ENCODE results near the gene SCPEP1.

DNA sequence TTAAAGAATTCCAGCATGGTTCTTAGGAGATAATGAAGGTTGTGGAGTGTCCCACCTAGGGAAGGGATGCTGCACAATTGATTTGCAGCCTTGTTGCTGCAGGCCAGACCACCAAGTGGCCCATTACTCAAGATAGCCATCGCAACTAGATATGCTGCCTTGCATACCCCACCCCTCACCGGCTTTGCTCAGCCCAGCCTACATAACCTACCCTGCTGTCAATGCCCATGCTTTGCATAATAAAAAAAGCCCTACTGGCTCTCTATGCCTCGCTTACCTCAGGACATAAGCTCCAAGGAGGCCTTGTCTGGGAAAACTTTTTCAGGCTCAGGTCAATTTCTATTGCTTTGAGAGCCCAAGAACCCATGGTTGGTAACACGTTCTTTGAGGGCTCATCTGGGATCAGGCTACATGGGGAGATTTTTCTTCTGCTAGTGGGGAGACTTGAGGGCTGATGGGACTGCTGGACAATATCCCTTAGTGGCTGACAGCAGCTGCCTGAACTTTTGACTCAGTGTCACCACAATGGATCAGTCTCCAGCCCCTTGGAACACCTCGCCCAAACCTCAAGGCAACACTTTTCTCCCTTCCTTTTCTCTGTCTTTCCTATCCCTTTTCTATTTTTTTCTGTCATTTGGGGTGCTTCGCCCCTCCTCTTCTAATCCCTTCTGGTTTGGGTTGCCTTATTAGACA, 38.3 kb downstream of the SCPEP1 start:
- TF ChIP-seq, protein P1, sequence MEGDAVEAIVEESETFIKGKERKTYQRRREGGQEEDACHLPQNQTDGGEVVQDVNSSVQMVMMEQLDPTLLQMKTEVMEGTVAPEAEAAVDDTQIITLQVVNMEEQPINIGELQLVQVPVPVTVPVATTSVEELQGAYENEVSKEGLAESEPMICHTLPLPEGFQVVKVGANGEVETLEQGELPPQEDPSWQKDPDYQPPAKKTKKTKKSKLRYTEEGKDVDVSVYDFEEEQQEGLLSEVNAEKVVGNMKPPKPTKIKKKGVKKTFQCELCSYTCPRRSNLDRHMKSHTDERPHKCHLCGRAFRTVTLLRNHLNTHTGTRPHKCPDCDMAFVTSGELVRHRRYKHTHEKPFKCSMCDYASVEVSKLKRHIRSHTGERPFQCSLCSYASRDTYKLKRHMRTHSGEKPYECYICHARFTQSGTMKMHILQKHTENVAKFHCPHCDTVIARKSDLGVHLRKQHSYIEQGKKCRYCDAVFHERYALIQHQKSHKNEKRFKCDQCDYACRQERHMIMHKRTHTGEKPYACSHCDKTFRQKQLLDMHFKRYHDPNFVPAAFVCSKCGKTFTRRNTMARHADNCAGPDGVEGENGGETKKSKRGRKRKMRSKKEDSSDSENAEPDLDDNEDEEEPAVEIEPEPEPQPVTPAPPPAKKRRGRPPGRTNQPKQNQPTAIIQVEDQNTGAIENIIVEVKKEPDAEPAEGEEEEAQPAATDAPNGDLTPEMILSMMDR (IDR thresholded peaks at IDR 0.05), result no peak
- no peak for TF ChIP-seq POLR2A (IDR thresholded peaks at IDR 0.05)
- no peak for TF ChIP-seq POLR2AphosphoS5 (IDR thresholded peaks at IDR 0.05)
- TF ChIP-seq EP300 (IDR thresholded peaks at IDR 0.05; ENCODE audit: low read depth), result no peak

Data from transverse colon (tissue), 4 donors.